Stimulated activated effector memory CD8-positive, alpha-beta T cell treated with anti-CD3 and anti-CD28 coated beads, Interleukin-12 subunit alpha, Interleukin-12 subunit beta, amount 100 ng/mL, for 72 hours (primary cell): ENCODE measurements around the gene WWC2.

Source experiments
- ATAC-seq: fragments of 150-1000 bp; cut with Tn5 transposase; 2 replicates; pipeline ENCODE4 v1.10.0; 2021
- DNase-seq, 2 donors: peaks; one replicate each; pipeline ENCODE4 v3.0.0; 2021 to 2022; ENCODE audit warnings: low spot score in 2 of 2
- H3K27ac Mint-ChIP-seq: one replicate; pipeline ENCODE4 v1.8.0; 2022; ENCODE audit warnings: mild to moderate bottlenecking, mixed read lengths
- H3K36me3 Mint-ChIP-seq: one replicate; pipeline ENCODE4 v1.8.0; 2022; ENCODE audit warnings: mild to moderate bottlenecking, mixed read lengths
- H3K4me1 Mint-ChIP-seq: one replicate; pipeline ENCODE4 v1.8.0; 2022; ENCODE audit warnings: mixed read lengths
- H3K4me3 Mint-ChIP-seq: one replicate; pipeline ENCODE4 v1.8.0; 2022; ENCODE audit warnings: mild to moderate bottlenecking, mixed read lengths
- H3K9me3 Mint-ChIP-seq: one replicate; pipeline ENCODE4 v1.8.0; 2022; ENCODE audit warnings: mixed read lengths

The WWC2 gene

GRCh38 chr4:183220236-183220635, 121.2 kb downstream of the WWC2 start:
- ATAC-seq (no peak), DNase-seq (no peak)
- no peaks in the 10 kb centered on the region for H3K4me1 Mint-ChIP-seq
- H3K9me3 Mint-ChIP-seq = no peaks in the 10 kb centered on the region
- H3K4me3 Mint-ChIP-seq = no peak overlapping the region
- no peaks in the 10 kb centered on the region for H3K36me3 Mint-ChIP-seq
- H3K27ac Mint-ChIP-seq = no peak overlapping the region

- no peaks in the 10 kb centered on the region for H3K9me3 Mint-ChIP-seq
- no peaks in the 10 kb centered on the region for H3K36me3 Mint-ChIP-seq
- no peak overlapping the region for H3K27ac Mint-ChIP-seq
- H3K4me3 Mint-ChIP-seq = no peak overlapping the region
- no peak for DNase-seq
- no peak for ATAC-seq
- H3K4me1 Mint-ChIP-seq = no peaks in the 10 kb centered on the region
These were observed 124.0 kb downstream of the WWC2 start for GRCh38 chr4:183223053-183223452.

- Mint-ChIP-seq H3K36me3 (no peaks in the 10 kb centered on the region), H3K4me3 (no peak overlapping the region), H3K9me3 (no peaks in the 10 kb centered on the region), H3K27ac (no peak overlapping the region), H3K4me1 (no peaks in the 10 kb centered on the region)
- ATAC-seq (no peak), DNase-seq (no peak)
These were observed 130.3 kb downstream of the WWC2 start for GRCh38 chr4:183229397-183229796.

- Mint-ChIP-seq H3K9me3 (no peaks in the 10 kb centered on the region), H3K4me1 (no peaks in the 10 kb centered on the region), H3K27ac (no peak overlapping the region), H3K4me3 (no peak overlapping the region), H3K36me3 (no peaks in the 10 kb centered on the region)
- no peak for DNase-seq
- ATAC-seq = no peak
These were observed 141.7 kb downstream of the WWC2 start for GRCh38 chr4:183240581-183241321.

- Mint-ChIP-seq H3K9me3 (no peaks in the 10 kb centered on the region), H3K4me1 (no peaks in the 10 kb centered on the region)
- no peak for DNase-seq
These were observed 142.2 kb downstream of the WWC2 start for GRCh38 chr4:183241322-183241640.

GRCh38 chr4:183241721-183242151, 142.7 kb downstream of the WWC2 start:
- no peak for DNase-seq
- ATAC-seq = no peak
- Mint-ChIP-seq H3K4me3 (no peak overlapping the region), H3K9me3 (no peaks in the 10 kb centered on the region), H3K27ac (no peak overlapping the region), H3K4me1 (no peaks in the 10 kb centered on the region), H3K36me3 (no peaks in the 10 kb centered on the region)

More at GRCh38 chr4:183241322-183241640, 142.2 kb downstream of the WWC2 start:
- H3K4me3 Mint-ChIP-seq = no peak overlapping the region
- ATAC-seq = no peak
- H3K27ac Mint-ChIP-seq = no peak overlapping the region
- no peaks in the 10 kb centered on the region for H3K36me3 Mint-ChIP-seq

- Mint-ChIP-seq H3K27ac (no peak overlapping the region), H3K36me3 (no peaks in the 10 kb centered on the region)
These were observed 143.2 kb downstream of the WWC2 start for GRCh38 chr4:183242291-183242690.

GRCh38 chr4:183244019-183244418, 145.0 kb downstream of the WWC2 start:
- no peak overlapping the region for H3K4me3 Mint-ChIP-seq
- no peak for ATAC-seq
- no peaks in the 10 kb centered on the region for H3K36me3 Mint-ChIP-seq

More at GRCh38 chr4:183242291-183242690, 143.2 kb downstream of the WWC2 start:
- Mint-ChIP-seq H3K4me1 (no peaks in the 10 kb centered on the region), H3K4me3 (no peak overlapping the region), H3K9me3 (no peaks in the 10 kb centered on the region)
- no peak for ATAC-seq
- DNase-seq = no peak

GRCh38 chr4:183244506-183244905, 145.4 kb downstream of the WWC2 start:
- Mint-ChIP-seq H3K27ac (no peak overlapping the region), H3K36me3 (no peaks in the 10 kb centered on the region), H3K4me1 (no peaks in the 10 kb centered on the region), H3K9me3 (no peaks in the 10 kb centered on the region), H3K4me3 (no peak overlapping the region)
- no peak for ATAC-seq
- no peak for DNase-seq

More at GRCh38 chr4:183244019-183244418, 145.0 kb downstream of the WWC2 start:
- DNase-seq = no peak
- no peaks in the 10 kb centered on the region for H3K9me3 Mint-ChIP-seq
- no peaks in the 10 kb centered on the region for H3K4me1 Mint-ChIP-seq
- H3K27ac Mint-ChIP-seq = no peak overlapping the region

- ATAC-seq = no peak
- no peaks in the 10 kb centered on the region for H3K4me1 Mint-ChIP-seq
- H3K36me3 Mint-ChIP-seq = no peaks in the 10 kb centered on the region
- H3K9me3 Mint-ChIP-seq = no peaks in the 10 kb centered on the region
- no peak overlapping the region for H3K27ac Mint-ChIP-seq
- DNase-seq = no peak
- H3K4me3 Mint-ChIP-seq = no peak overlapping the region
These were observed 149.1 kb downstream of the WWC2 start for GRCh38 chr4:183248201-183248600.

GRCh38 chr4:183249854-183250253, 150.8 kb downstream of the WWC2 start:
- no peaks in the 10 kb centered on the region for H3K4me1 Mint-ChIP-seq
- H3K4me3 Mint-ChIP-seq = no peak overlapping the region
- DNase-seq (no peak), ATAC-seq (peak; percentile 51)
- H3K9me3 Mint-ChIP-seq = no peaks in the 10 kb centered on the region
- no peak overlapping the region for H3K27ac Mint-ChIP-seq
- no peaks in the 10 kb centered on the region for H3K36me3 Mint-ChIP-seq

GRCh38 chr4:183250831-183251230, 151.8 kb downstream of the WWC2 start:
- Mint-ChIP-seq H3K4me3 (no peak overlapping the region), H3K36me3 (no peaks in the 10 kb centered on the region), H3K4me1 (no peaks in the 10 kb centered on the region), H3K9me3 (no peaks in the 10 kb centered on the region), H3K27ac (no peak overlapping the region)
- DNase-seq (no peak), ATAC-seq (no peak)

GRCh38 chr4:183252959-183253358, 153.9 kb downstream of the WWC2 start:
- no peaks in the 10 kb centered on the region for H3K36me3 Mint-ChIP-seq
- no peak overlapping the region for H3K4me3 Mint-ChIP-seq
- no peak overlapping the region for H3K27ac Mint-ChIP-seq
- ATAC-seq (peak; percentile 19), DNase-seq (no peak)
- H3K9me3 Mint-ChIP-seq = no peaks in the 10 kb centered on the region
- H3K4me1 Mint-ChIP-seq = no peaks in the 10 kb centered on the region

GRCh38 chr4:183253451-183253850, 154.4 kb downstream of the WWC2 start:
- Mint-ChIP-seq H3K27ac (no peak overlapping the region), H3K4me1 (no peaks in the 10 kb centered on the region), H3K4me3 (no peak overlapping the region), H3K9me3 (no peaks in the 10 kb centered on the region), H3K36me3 (no peaks in the 10 kb centered on the region)
- no peak for ATAC-seq
- no peak for DNase-seq

GRCh38 chr4:183254162-183254561, 155.1 kb downstream of the WWC2 start:
- Mint-ChIP-seq H3K27ac (no peak overlapping the region), H3K36me3 (no peaks in the 10 kb centered on the region), H3K9me3 (no peaks in the 10 kb centered on the region), H3K4me1 (no peaks in the 10 kb centered on the region), H3K4me3 (no peak overlapping the region)
- ATAC-seq = no peak
- DNase-seq = no peak

GRCh38 chr4:183255487-183255886, 156.4 kb downstream of the WWC2 start:
- Mint-ChIP-seq H3K27ac (no peak overlapping the region), H3K9me3 (no peaks in the 10 kb centered on the region), H3K4me1 (no peaks in the 10 kb centered on the region), H3K36me3 (no peaks in the 10 kb centered on the region), H3K4me3 (no peak overlapping the region)
- no peak for ATAC-seq
- DNase-seq = no peak

- Mint-ChIP-seq H3K9me3 (no peaks in the 10 kb centered on the region), H3K36me3 (no peaks in the 10 kb centered on the region), H3K4me3 (no peak overlapping the region), H3K4me1 (no peaks in the 10 kb centered on the region), H3K27ac (no peak overlapping the region)
- DNase-seq (no peak), ATAC-seq (no peak)
These were observed 157.3 kb downstream of the WWC2 start for GRCh38 chr4:183256343-183256742.
